ENCODE measurements around the gene YOD1.

- TF ChIP-seq CTCF (conservative IDR thresholded peaks at IDR 0.05) (no peak), ZFX (IDR thresholded peaks at IDR 0.05) (no peak)
These were observed 19.8 kb upstream of the YOD1 start for GRCh38 chr1:207070811-207071210.
